NK-92 treated with Interleukin-12 subunit alpha and Interleukin-12 subunit beta, amount 100 ng/mL, for 24 hours (cell line): ENCODE measurements around the gene SLC4A5.

Experiments
- DNase-seq: peaks from one replicate; lab custom pipeline; 2025; lab: John Stamatoyannopoulos, UW

SLC4A5 gene, protein sequence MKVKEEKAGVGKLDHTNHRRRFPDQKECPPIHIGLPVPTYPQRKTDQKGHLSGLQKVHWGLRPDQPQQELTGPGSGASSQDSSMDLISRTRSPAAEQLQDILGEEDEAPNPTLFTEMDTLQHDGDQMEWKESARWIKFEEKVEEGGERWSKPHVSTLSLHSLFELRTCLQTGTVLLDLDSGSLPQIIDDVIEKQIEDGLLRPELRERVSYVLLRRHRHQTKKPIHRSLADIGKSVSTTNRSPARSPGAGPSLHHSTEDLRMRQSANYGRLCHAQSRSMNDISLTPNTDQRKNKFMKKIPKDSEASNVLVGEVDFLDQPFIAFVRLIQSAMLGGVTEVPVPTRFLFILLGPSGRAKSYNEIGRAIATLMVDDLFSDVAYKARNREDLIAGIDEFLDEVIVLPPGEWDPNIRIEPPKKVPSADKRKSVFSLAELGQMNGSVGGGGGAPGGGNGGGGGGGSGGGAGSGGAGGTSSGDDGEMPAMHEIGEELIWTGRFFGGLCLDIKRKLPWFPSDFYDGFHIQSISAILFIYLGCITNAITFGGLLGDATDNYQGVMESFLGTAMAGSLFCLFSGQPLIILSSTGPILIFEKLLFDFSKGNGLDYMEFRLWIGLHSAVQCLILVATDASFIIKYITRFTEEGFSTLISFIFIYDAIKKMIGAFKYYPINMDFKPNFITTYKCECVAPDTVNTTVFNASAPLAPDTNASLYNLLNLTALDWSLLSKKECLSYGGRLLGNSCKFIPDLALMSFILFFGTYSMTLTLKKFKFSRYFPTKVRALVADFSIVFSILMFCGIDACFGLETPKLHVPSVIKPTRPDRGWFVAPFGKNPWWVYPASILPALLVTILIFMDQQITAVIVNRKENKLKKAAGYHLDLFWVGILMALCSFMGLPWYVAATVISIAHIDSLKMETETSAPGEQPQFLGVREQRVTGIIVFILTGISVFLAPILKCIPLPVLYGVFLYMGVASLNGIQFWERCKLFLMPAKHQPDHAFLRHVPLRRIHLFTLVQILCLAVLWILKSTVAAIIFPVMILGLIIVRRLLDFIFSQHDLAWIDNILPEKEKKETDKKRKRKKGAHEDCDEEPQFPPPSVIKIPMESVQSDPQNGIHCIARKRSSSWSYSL

DNA sequence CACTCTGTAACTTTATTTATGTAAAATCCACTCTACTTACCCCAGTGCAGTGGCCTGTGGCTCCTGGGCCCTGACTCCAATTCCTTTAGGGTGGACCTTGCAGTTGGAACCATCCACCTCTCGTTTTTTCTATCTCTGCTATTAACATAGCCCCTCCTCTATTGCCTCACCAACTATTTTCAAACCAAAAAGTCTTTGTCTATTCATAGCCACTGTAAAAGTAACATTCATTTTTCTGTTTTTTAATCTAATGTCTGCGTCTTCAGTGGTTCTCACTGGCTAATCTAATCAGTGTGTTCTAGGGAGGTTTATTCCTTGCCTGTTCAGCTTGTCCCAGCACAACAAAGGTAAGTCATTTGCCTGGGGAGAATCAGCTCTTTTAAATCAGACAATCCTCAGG, at the start of gene SLC4A5:
SLC4A5 (minus strand) TSS at position 101 of the 400 bp plus-strand sequence. CDS start 28,393 bp downstream, outside the sequence.
- no peak for DNase-seq

DNA sequence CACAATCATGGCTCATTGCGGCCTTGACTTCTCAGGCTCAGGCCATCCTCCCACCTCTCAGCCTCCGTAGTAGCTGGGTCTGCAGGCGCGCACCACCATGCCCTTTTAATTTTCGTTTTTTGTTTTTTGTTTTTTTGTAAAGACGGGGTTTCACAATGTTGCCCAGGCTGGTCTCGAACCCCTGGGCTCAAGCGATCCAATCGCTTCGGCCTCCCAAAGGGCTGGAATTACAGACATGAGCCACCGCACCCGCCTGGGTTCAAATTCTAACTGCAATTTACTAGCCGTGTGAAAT, 49.2 kb upstream of the SLC4A5 start:
- DNase-seq = no peak

DNA sequence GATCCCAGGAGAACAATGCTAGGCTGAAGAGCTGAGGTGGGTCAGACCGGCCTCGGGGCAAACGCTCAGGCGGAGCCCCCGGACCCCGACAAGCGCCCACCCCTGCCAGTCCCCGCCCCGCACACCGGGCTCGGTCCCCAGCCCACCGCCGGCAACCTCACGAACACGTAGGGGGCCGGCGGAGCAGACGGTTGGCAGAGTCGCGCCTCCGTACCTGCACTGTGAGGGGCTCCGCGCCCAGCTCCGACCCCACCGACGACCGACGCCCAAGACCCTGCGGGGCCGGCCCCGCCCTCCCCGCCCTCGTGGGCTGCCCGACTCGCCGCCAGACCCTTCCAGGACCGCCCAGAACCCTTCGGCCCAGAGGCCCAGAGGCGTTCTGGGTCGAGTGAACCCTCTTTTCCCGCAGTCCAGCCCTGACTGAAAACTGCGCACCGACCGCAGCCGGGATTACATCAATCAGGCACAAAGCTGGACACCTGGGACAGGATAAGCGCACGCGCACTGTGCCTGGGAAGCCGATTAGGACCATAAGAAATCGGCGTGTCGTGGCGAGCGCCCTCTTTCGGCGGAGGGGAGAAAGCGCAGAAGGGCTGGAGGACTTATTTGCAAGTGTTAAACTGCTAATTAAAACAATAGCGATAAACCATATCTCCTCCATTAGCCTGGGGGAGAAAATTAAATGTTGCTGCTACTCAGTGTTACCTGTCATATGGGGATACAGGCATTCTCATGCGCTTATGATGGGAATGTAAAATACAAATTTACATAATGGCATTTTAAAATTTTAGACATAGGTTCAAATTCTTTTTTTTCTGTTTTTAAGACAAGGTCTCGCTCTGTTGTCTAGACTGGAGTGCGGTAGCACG, 48.6 kb upstream of the SLC4A5 start:
- peak; percentile 86 for DNase-seq

DNA sequence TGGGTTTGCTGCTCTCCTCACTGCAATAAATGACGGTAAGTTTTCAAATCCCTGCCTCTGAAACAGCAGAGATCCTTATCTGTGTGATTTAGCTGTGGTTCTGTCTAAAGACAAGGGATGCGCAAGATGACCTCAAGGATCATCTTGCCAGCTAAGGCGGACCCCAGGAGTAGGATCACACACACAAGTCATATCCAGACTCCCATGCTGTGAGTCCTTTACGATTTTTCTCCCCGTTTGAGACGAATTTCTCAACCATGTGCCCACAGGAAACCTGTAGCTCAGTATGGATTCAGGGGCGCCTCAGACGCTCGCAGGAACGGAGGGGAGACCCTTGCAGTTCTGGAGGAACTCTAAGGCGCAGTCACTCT, 48.0 kb upstream of the SLC4A5 start:
- no peak for DNase-seq

- DNase-seq = no peak
Observed at GRCh38 chr2:74390606-74391005, 47.4 kb upstream of the SLC4A5 start.

DNA sequence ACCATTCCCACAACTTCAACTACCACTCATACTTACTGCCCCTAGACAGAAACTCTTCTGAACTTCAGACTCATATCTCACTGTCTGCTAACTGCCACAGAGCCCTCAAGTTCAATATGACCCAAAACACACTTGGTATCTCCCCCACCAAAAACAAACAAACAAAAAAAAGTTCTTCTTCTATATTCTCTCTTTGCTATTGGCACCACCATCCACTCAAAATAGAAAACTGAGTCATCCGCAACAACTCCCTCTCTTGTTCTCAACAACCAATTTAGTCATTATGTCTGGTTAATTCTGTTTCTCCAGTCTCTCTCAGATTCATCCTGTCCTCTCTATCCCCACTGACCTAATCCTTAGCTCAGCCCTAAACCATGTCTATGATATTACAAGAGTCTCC, 44.1 kb upstream of the SLC4A5 start:
- DNase-seq = no peak

GRCh38 chr2:74385396-74385795, 42.2 kb upstream of the SLC4A5 start:
- DNase-seq = no peak

- DNase-seq = no peak
Observed at GRCh38 chr2:74384051-74384450, 40.8 kb upstream of the SLC4A5 start.

- DNase-seq = no peak
Observed at GRCh38 chr2:74383254-74383653, 40.0 kb upstream of the SLC4A5 start.

DNA sequence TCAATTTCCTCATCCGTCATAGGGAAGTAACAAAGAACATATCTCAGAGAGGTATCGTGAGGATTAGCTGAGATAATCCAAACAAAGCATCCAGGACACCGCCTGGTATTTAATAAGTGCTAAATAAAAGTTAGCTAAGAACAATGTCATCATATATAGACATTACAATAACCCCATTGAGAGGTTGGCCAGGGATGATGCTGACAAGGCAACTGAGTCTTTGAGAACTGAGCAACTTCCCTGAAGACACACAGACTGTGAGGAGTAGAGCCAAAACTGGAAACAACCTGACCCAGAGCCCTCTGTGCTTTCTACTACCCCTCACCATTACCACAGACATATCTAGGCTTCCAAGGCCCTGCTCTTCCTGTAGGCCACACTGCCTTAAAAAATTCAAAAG, 38.5 kb upstream of the SLC4A5 start:
- no peak for DNase-seq

GRCh38 chr2:74379851-74380789, 36.9 kb upstream of the SLC4A5 start, which contains the start of gene DCTN1:
Gene DCTN1 (minus strand): TSS chr2:74380311. CDS start chr2:74380037, 274 bp downstream.
- no peak for DNase-seq

DNA sequence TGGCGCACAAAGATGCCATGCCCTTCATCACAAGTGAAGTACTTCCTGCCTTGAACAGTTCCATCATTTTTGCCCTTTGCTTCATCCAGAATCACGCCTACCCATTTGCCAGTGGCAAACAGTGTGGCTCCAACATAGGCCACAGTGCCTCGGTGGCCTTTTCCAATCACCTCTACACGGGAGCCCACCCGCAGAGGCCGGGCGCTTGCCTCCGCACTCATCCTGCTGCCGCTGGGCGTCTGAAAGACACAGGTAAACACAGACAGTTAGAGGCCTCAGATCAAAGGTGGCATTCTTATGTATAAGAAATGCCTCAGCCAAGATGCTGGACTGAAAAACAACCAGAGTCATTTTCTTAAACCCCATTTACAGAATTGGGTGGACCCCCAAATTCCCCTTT, 34.8 kb upstream of the SLC4A5 start:
- DNase-seq = no peak

DNA sequence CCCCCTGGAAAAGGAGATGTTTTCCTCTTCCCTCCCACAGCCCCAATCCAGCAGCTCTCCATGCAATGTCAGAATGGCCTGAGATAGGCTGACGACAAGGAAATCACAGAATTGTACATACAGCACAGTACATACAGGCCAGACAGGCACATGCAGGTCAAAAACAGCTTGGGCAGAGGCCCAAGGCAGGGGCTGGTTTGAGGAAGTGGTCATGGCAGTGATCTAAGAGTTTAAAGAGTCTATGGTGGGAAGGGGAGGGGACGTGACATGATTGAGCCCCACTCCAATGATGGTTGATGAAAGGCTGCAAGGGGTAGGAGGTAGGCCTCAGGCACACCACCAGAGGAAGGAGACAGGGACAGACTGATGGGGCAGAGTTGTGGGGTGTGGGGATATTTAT, 32.6 kb upstream of the SLC4A5 start:
- no peak for DNase-seq

GRCh38 chr2:74374509-74375205, 31.4 kb upstream of the SLC4A5 start:
- DNase-seq = no peak

DNA sequence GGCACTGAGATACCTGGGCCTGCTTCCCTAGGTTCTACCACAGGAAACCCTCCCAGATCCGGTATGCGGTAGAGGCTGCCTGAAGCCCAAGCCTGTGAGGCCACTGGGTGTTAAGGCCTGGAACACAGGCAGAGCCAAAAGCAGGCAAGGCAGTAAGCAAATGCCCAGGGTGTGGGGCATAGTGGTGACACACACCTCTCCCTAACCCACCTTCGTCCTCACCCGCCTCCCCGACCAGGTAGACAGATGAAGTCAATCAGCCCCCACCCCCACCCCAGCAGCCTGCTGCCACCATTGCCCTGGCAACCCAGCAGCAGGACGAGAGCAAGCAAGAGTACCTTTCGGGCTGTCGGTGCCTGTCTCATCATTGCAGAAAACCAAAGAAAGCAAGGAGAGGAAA, 30.8 kb upstream of the SLC4A5 start:
- no peak for DNase-seq

GRCh38 chr2:74373221-74373676, 30.0 kb upstream of the SLC4A5 start:
- no peak for DNase-seq

DNA sequence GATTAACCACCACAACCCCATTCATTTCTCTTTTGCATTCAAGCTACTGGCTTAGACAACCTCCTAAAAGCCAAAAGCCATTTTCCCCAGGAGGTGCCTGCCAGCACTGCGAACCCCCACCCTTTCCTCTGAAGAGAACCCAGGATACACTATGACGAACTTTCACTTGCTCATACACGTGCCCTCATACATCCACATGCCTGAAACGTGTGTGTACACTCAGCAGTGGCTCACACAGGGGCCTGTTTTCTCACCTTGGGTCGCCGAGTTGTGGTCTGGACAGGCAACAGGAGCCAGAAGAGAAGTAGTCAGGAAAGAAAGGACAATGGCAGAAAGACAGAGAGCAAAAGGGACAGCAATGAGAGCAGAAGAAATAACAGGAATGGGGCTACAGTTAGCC, 29.5 kb upstream of the SLC4A5 start:
- no peak for DNase-seq

DNA sequence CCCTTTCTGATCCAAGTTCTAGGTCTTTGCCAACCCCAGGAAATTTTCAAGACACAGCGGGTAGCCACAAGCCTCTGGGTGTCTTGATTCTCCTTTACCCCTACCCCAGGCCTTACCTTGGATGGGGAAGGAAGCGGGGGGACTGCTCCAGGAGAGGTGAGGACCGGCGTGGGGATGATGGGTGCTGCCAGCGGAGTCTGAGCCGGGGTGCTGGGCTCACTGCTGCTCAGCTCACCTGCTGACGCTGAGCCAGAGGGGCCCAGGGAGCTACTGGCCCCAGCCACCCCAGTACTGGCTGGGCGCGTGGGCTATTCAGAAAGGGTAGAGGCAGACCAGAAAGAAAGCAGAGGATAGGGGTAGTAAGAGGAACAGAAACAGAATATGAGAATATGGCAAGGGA, 28.2 kb upstream of the SLC4A5 start:
- no peak for DNase-seq

GRCh38 chr2:74369976-74370375, 26.8 kb upstream of the SLC4A5 start:
- DNase-seq = no peak

GRCh38 chr2:74368499-74368898, 25.3 kb upstream of the SLC4A5 start:
- DNase-seq = no peak
